DOHH2 (cell line): ENCODE data around the gene CDS1.

Experiments
- H3F3A ChIP-seq: fragments of 200-600 bp; sonication (generic), shearing (Covaris generic); 2 replicates; pipeline ENCODE4 v1.6.0; 2016; ENCODE audit warnings: antibody characterized with exemption, mild to moderate bottlenecking; ENCODE audit not compliant: control insufficient read depth, insufficient read depth
- H3K27ac ChIP-seq: fragments of 200-600 bp; sonication (generic); 2 replicates; pipeline ENCODE4 v1.5.1; 2014; ENCODE audit warnings: low read depth, mild to moderate bottlenecking, low read length, moderate library complexity
- H3K27me3 ChIP-seq: fragments of 200-600 bp; sonication (generic); 2 replicates; pipeline ENCODE4 v1.6.1; 2014; ENCODE audit warnings: mild to moderate bottlenecking, low read length, mixed read lengths; ENCODE audit not compliant: control insufficient read depth
- H3K36me3 ChIP-seq: fragments of 200-600 bp; sonication (generic); 2 replicates; pipeline ENCODE4 v1.6.1; 2014; ENCODE audit warnings: mild to moderate bottlenecking, low read length, moderate library complexity, mixed read lengths; ENCODE audit not compliant: control insufficient read depth
- H3K4me1 ChIP-seq: fragments of 200-600 bp; sonication (generic); 2 replicates; pipeline ENCODE4 v1.6.1; 2014; ENCODE audit warnings: mild to moderate bottlenecking, low read length, mixed read lengths; ENCODE audit not compliant: control insufficient read depth
- H3K4me2 ChIP-seq: fragments of 200-600 bp; sonication (generic); 2 replicates; pipeline ENCODE4 v1.6.0; 2014; ENCODE audit warnings: mild to moderate bottlenecking, low read length, moderate library complexity
- H3K4me3 ChIP-seq: fragments of 200-600 bp; sonication (generic); 2 replicates; pipeline ENCODE4 v1.5.1; 2014; ENCODE audit warnings: mild to moderate bottlenecking, low read length, mixed read lengths
- H3K79me2 ChIP-seq: fragments of 200-600 bp; sonication (generic); 2 replicates; pipeline ENCODE4 v1.6.1; 2014; ENCODE audit warnings: mild to moderate bottlenecking, low read length, mixed read lengths; ENCODE audit not compliant: control insufficient read depth
- H3K9me2 ChIP-seq: fragments of 200-600 bp; sonication (generic); replicated peaks from 2 replicates; pipeline ENCODE4 v1.6.1; 2014; ENCODE audit warnings: mild to moderate bottlenecking, low read length, mixed read lengths; ENCODE audit not compliant: control insufficient read depth
- H3K9me3 ChIP-seq: fragments of 200-600 bp; sonication (generic); 2 replicates; pipeline ENCODE4 v1.6.1; 2014; ENCODE audit warnings: antibody characterized with exemption, low read length, mixed read lengths; ENCODE audit not compliant: control insufficient read depth, insufficient read depth
- H4K20me1 ChIP-seq: fragments of 200-600 bp; sonication (generic); 2 replicates; pipeline ENCODE4 v1.6.0; 2014; ENCODE audit warnings: low read depth, mild to moderate bottlenecking, antibody characterized with exemption, low read length, moderate library complexity; ENCODE audit not compliant: control insufficient read depth, insufficient read depth
- CTCF ChIP-seq: fragments of 200-600 bp; sonication (generic); IDR thresholded peaks from one replicate; pipeline ENCODE4 v1.5.1; 2014; ENCODE audit warnings: antibody characterized with exemption, mild to moderate bottlenecking, low read depth, low read length; ENCODE audit not compliant: poor library complexity, severe bottlenecking
- EZH2phosphoT487 ChIP-seq: fragments of 200-600 bp; sonication (generic); IDR thresholded peaks from 2 replicates; pipeline ENCODE4 v1.6.1; 2017; ENCODE audit warnings: borderline replicate concordance, mild to moderate bottlenecking, antibody characterized with exemption, low read length, moderate library complexity, mixed read lengths

The CDS1 gene

GRCh38 chr4:84582988-84583875, at the start of gene CDS1:
Gene CDS1, plus strand, starts transcription at chr4:84583127. Its CDS starts 275 bp downstream, at chr4:84583402.
- Histone ChIP-seq H3K9me2 (no peaks in the 10 kb centered on the region), H3K4me3 (peak within 1 kb of the TSS; percentile 60), H3K36me3 (no peaks in the 10 kb centered on the region), H3K4me2 (peak within 1 kb of the TSS; percentile 64), H3K4me1 (no peaks in the 10 kb centered on the region), H3K79me2 (no peaks in the 10 kb centered on the region), H3K27ac (no peak within 1 kb of the TSS), H3K27me3 (peaks cover 30% of the 10 kb centered on the region), H3F3A (no peaks in the 10 kb centered on the region), H4K20me1 (no peaks in the 10 kb centered on the region), H3K9me3 (no peaks in the 10 kb centered on the region)
- TF ChIP-seq EZH2phosphoT487 (no peak), CTCF (no peak)

- H3K9me3 ChIP-seq, result no peaks in the 10 kb centered on the region
- no peak for TF ChIP-seq EZH2phosphoT487
- no peak for TF ChIP-seq CTCF
- no peak overlapping the region for H3K27ac ChIP-seq
- H3K4me1 ChIP-seq, result no peaks in the 10 kb centered on the region
- H3K4me2 ChIP-seq, result no peak overlapping the region
- H3K4me3 ChIP-seq, result no peak overlapping the region
- no peaks in the 10 kb centered on the region for H4K20me1 ChIP-seq
- H3K9me2 ChIP-seq, result no peaks in the 10 kb centered on the region
- no peaks in the 10 kb centered on the region for H3K27me3 ChIP-seq
- no peaks in the 10 kb centered on the region for H3F3A ChIP-seq
- H3K36me3 ChIP-seq, result no peaks in the 10 kb centered on the region
- no peaks in the 10 kb centered on the region for H3K79me2 ChIP-seq
Measured at GRCh38 chr4:84535901-84536300, 47.0 kb upstream of the CDS1 start.

GRCh38 chr4:84545093-84545492, 37.8 kb upstream of the CDS1 start:
- H3K9me2 ChIP-seq, result no peaks in the 10 kb centered on the region
- no peaks in the 10 kb centered on the region for H3K27me3 ChIP-seq
- TF ChIP-seq CTCF, result no peak
- no peak for TF ChIP-seq EZH2phosphoT487
- H3F3A ChIP-seq, result no peaks in the 10 kb centered on the region
- H3K27ac ChIP-seq, result no peak overlapping the region
- no peaks in the 10 kb centered on the region for H3K4me1 ChIP-seq
- H3K79me2 ChIP-seq, result no peaks in the 10 kb centered on the region
- no peak overlapping the region for H3K4me3 ChIP-seq
- H3K4me2 ChIP-seq, result no peak overlapping the region
- no peaks in the 10 kb centered on the region for H3K9me3 ChIP-seq
- H3K36me3 ChIP-seq, result no peaks in the 10 kb centered on the region
- no peaks in the 10 kb centered on the region for H4K20me1 ChIP-seq
